ENCODE results near the gene FNBP1L.
"Not testable (repeated sequence)": the region's sequence is repeated elsewhere in the genome, so short reads cannot be mapped to it uniquely, and the experiment has no call there.

Gene FNBP1L

DNA sequence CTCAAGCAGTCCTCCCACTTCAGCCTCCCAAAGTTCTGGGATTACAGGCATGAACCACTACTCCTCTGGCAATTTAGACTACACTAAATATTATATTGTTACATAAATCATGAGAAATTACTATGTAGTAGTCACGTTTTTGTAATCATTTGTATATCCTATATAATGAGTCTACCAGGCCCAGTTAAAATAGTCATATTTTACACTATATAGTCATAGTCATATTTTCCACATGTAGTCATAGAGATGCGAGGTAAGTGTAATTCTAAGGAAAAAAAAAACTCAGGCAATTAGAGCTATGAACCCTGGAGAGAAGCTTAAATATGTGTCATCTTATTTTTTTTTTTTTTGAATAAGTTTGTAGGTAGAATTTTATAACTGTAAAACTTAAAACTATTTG lies 90.0 kb downstream of the FNBP1L start:
- H3K36me3 ChIP-seq (ENCODE audit: insufficient read depth, low read depth, low read length) = peaks cover 60% of the 10 kb centered on the region
- no peak overlapping the region for H3K9ac ChIP-seq (ENCODE audit: low read depth, low read length)
- H3K4me1 ChIP-seq (ENCODE audit: insufficient read depth, low read length) = peaks cover 3% of the 10 kb centered on the region; the same call in 1 of the 2 replicates
- H3K4me3 ChIP-seq (ENCODE audit: low read length) = no peak overlapping the region
- H3K27me3 ChIP-seq (ENCODE audit: insufficient read depth, low read length) = no peaks in the 10 kb centered on the region
- no peak overlapping the region for H3K27ac ChIP-seq (ENCODE audit: low read length)
- no peaks in the 10 kb centered on the region for H3K9me3 ChIP-seq (ENCODE audit: insufficient read depth, low read depth, low read length)

DNA sequence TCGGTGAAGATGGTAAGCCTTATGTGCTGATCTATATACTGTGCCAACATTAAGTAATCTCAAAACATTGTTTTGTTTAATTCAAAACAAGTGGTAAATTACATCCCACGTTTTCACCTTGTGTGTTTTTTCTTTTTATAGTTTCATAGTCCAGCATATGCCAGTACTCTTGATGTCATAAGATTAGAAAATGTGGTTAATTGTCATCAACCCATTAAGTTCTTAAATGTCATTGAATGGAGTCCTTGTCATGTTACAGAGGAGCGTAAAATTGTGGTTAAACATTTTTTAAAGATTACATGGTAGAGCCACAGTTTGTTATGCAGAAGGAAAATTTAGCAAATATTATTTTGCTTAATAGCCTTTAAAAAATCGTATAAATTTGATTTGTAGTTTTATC lies 93.1 kb downstream of the FNBP1L start:
- no peaks in the 10 kb centered on the region for H3K9me3 ChIP-seq (ENCODE audit: insufficient read depth, low read depth, low read length)
- H3K36me3 ChIP-seq (ENCODE audit: insufficient read depth, low read depth, low read length) = peaks cover 63% of the 10 kb centered on the region
- H3K4me1 ChIP-seq (ENCODE audit: insufficient read depth, low read length) = peaks cover 3% of the 10 kb centered on the region; the same call in 1 of the 2 replicates
- H3K4me3 ChIP-seq (ENCODE audit: low read length) = no peak overlapping the region
- no peak overlapping the region for H3K27ac ChIP-seq (ENCODE audit: low read length)
- H3K27me3 ChIP-seq (ENCODE audit: insufficient read depth, low read length) = no peaks in the 10 kb centered on the region
- H3K9ac ChIP-seq (ENCODE audit: low read depth, low read length) = no peak overlapping the region

GRCh38 chr1:93542398-93542797 lies 94.5 kb downstream of the FNBP1L start:
- Histone ChIP-seq H3K36me3 (ENCODE audit: insufficient read depth, low read depth, low read length) (peaks cover 63% of the 10 kb centered on the region), H3K4me3 (ENCODE audit: low read length) (no peak overlapping the region), H3K27ac (ENCODE audit: low read length) (no peak overlapping the region), H3K27me3 (ENCODE audit: insufficient read depth, low read length) (no peaks in the 10 kb centered on the region), H3K9me3 (ENCODE audit: insufficient read depth, low read depth, low read length) (no peaks in the 10 kb centered on the region), H3K9ac (ENCODE audit: low read depth, low read length) (no peak overlapping the region), H3K4me1 (ENCODE audit: insufficient read depth, low read length) (peaks cover 3% of the 10 kb centered on the region; the same call in 1 of the 2 replicates)

DNA sequence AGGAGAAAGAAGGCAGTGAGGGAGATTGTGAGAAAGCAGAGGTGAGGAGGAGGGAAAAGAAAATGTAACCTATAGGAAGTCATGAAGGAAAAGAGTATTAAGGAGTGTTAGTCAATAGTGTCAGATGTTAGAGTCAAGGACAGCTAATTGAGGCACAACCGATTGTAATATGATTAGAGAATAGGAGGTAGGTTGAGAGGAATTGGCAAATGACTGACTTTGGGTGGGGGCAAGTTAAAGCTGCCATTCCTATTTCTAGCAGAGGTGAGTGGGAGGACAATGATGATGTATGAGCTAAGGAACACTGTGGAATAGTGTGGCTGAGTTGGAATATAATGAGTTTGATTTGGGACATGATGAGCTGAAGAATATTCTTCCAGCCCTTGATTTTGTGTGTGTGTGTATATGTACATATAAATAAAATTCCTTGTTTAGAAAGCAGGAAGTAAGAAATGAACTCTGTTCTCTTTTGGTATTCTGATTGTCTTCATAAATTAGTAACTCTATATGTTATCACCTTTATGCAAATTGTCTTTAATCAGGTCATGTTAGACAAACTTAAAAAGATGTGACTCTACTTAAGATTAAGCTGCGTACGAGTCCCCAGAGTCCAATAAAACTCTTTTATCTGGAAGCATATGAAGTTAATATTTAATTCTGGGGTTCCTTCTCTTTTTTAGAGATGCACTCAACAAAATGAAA lies 98.4 kb downstream of the FNBP1L start:
- Histone ChIP-seq H3K27ac (ENCODE audit: low read length) (no peak overlapping the region), H3K27me3 (ENCODE audit: insufficient read depth, low read length) (no peaks in the 10 kb centered on the region), H3K9me3 (ENCODE audit: insufficient read depth, low read depth, low read length) (no peaks in the 10 kb centered on the region), H3K36me3 (ENCODE audit: insufficient read depth, low read depth, low read length) (peaks cover 82% of the 10 kb centered on the region), H3K4me3 (ENCODE audit: low read length) (no peak overlapping the region), H3K9ac (ENCODE audit: low read depth, low read length) (no peak overlapping the region), H3K4me1 (ENCODE audit: insufficient read depth, low read length) (no peaks in the 10 kb centered on the region)

DNA sequence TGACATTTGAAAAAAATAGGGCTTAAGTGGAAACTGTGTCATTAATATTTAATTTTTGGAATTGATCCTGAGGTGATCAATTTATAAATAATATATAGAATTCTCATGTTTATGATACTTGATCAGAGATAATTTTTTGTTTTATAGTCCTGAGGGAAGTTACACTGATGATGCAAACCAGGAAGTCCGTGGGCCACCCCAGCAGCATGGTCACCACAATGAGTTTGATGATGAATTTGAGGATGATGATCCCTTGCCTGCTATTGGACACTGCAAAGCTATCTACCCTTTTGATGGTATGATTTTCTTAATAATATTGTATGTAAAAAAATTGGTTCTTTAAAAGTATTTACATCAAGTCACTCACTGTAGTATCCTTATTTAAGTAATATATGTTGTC lies 101.2 kb downstream of the FNBP1L start:
- H3K9me3 ChIP-seq (ENCODE audit: insufficient read depth, low read depth, low read length) = no peaks in the 10 kb centered on the region
- no peaks in the 10 kb centered on the region for H3K27me3 ChIP-seq (ENCODE audit: insufficient read depth, low read length)
- peaks cover 100% of the 10 kb centered on the region for H3K36me3 ChIP-seq (ENCODE audit: insufficient read depth, low read depth, low read length)
- peaks cover 21% of the 10 kb centered on the region for H3K4me1 ChIP-seq (ENCODE audit: insufficient read depth, low read length)
- no peak overlapping the region for H3K4me3 ChIP-seq (ENCODE audit: low read length)
- H3K27ac ChIP-seq (ENCODE audit: low read length) = no peak overlapping the region
- no peak overlapping the region for H3K9ac ChIP-seq (ENCODE audit: low read depth, low read length)

GRCh38 chr1:93549811-93550210 lies 101.9 kb downstream of the FNBP1L start:
- peaks cover 21% of the 10 kb centered on the region for H3K4me1 ChIP-seq (ENCODE audit: insufficient read depth, low read length)
- H3K27ac ChIP-seq (ENCODE audit: low read length) = no peak overlapping the region
- H3K9me3 ChIP-seq (ENCODE audit: insufficient read depth, low read depth, low read length) = no peaks in the 10 kb centered on the region
- H3K4me3 ChIP-seq (ENCODE audit: low read length) = no peak overlapping the region
- H3K9ac ChIP-seq (ENCODE audit: low read depth, low read length) = no peak overlapping the region
- H3K36me3 ChIP-seq (ENCODE audit: insufficient read depth, low read depth, low read length) = peaks cover 100% of the 10 kb centered on the region
- H3K27me3 ChIP-seq (ENCODE audit: insufficient read depth, low read length) = no peaks in the 10 kb centered on the region

DNA sequence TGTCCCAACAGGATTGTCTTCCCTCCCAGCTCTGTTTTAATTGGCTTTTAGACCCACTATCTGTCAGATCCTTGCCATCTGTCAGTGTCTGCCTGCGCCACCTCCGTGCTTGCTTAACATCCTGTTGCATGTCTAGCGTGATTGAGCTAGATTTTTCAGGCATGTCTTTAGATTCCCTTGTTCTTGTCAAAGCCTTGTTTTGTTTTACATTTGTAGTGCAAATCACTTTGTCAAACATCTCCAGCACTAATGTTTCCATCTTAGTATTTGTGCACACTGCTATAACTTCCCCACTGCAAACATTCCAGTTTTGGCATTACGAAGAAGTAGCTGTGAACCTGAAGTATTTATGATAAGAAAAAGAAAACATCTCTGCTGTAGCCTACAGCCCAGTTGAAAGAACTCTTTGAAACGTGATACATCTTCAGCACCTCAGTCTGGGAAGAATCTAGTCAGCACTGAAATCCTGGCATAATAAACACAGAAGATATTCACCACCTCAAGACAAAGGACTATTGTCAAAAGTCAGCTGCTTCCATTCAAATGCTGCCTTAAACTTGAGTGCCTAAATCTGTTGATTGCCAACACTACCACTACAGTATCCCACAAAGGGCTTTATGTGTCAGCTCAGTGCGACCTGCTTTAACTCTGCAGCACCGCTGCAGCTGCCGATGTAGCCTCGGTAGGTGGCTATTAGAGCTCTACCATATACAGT lies 105.0 kb downstream of the FNBP1L start:
- Histone ChIP-seq H3K4me1 (ENCODE audit: insufficient read depth, low read length) (peaks cover 21% of the 10 kb centered on the region), H3K27me3 (ENCODE audit: insufficient read depth, low read length) (no peaks in the 10 kb centered on the region), H3K9me3 (ENCODE audit: insufficient read depth, low read depth, low read length) (no peaks in the 10 kb centered on the region), H3K27ac (ENCODE audit: low read length) (no peak overlapping the region), H3K36me3 (ENCODE audit: insufficient read depth, low read depth, low read length) (peaks cover 75% of the 10 kb centered on the region), H3K9ac (ENCODE audit: low read depth, low read length) (no peak overlapping the region), H3K4me3 (ENCODE audit: low read length) (peak overlapping the region; percentile 16)

DNA sequence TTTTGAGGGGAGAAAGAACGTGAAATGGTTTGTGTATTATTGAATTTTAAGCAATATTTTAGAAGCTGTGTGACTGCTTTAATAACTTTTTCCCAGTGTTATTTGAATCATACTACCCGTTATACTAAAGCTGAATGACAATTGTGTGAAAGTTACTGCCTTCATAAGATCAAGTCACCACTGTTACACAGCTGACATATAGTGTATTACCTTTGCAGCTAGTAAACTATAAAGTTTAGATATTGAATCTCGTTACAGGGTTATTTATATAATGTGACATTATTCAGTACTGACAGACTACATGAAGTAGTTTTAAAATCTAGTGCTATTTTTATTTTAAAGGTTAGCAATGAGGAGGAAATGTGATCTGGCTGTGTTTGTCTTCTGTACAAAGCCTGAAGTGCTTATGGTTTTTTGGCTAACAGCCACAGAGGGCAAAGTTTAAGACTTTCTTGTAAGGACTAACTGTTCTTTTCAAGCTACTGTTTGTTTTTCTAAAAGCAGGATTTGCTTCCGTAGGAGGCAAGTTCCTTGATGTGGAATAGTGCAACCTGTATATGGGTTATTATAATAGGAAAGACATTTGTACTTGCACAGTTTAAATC lies 106.1 kb downstream of the FNBP1L start:
- not testable (repeated sequence) for H3K9ac ChIP-seq (ENCODE audit: low read depth, low read length); H3K27ac ChIP-seq (ENCODE audit: low read length); H3K4me3 ChIP-seq (ENCODE audit: low read length); H3K27me3 ChIP-seq (ENCODE audit: insufficient read depth, low read length); H3K9me3 ChIP-seq (ENCODE audit: insufficient read depth, low read depth, low read length)
- H3K4me1 ChIP-seq (ENCODE audit: insufficient read depth, low read length) = peaks cover 21% of the 10 kb centered on the region
- peaks cover 64% of the 10 kb centered on the region for H3K36me3 ChIP-seq (ENCODE audit: insufficient read depth, low read depth, low read length)

- peaks cover 61% of the 10 kb centered on the region for H3K36me3 ChIP-seq (ENCODE audit: insufficient read depth, low read depth, low read length)
These were observed 107.3 kb downstream of the FNBP1L start for GRCh38 chr1:93554883-93555872.

GRCh38 chr1:93556291-93556690 lies 108.4 kb downstream of the FNBP1L start:
- no peak overlapping the region for H3K27ac ChIP-seq (ENCODE audit: low read length)
- H3K36me3 ChIP-seq (ENCODE audit: insufficient read depth, low read depth, low read length) = peaks cover 61% of the 10 kb centered on the region
- peaks cover 21% of the 10 kb centered on the region for H3K4me1 ChIP-seq (ENCODE audit: insufficient read depth, low read length)

More at GRCh38 chr1:93554883-93555872, 107.3 kb downstream of the FNBP1L start:
- Histone ChIP-seq H3K9me3 (ENCODE audit: insufficient read depth, low read depth, low read length) (no peaks in the 10 kb centered on the region), H3K9ac (ENCODE audit: low read depth, low read length) (no peak overlapping the region), H3K4me1 (ENCODE audit: insufficient read depth, low read length) (peaks cover 21% of the 10 kb centered on the region), H3K27ac (ENCODE audit: low read length) (no peak overlapping the region), H3K4me3 (ENCODE audit: low read length) (no peak overlapping the region), H3K27me3 (ENCODE audit: insufficient read depth, low read length) (no peaks in the 10 kb centered on the region)

DNA sequence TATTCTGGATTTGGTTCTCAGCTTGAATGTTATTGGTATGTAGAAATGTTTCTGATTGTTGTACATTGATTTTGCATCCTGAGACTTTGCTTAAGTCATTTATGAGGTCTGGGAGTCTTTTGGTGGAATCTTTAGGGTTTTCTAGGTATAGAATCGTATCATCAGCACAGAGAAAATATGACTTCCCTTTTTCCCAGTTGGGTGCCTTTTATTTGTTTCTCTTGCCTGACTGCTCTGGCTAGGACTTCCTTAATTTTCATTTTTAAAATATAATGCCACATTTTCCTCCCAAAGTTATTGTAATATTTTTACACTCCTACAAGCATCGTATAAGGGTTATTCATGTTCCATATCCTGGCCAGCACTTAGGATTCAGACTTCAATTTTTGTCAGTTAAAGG lies 111.1 kb downstream of the FNBP1L start:
- H3K4me3 ChIP-seq (ENCODE audit: low read length) = no peak overlapping the region
- no peak overlapping the region for H3K27ac ChIP-seq (ENCODE audit: low read length)
- H3K36me3 ChIP-seq (ENCODE audit: insufficient read depth, low read depth, low read length) = peaks cover 56% of the 10 kb centered on the region
- no peaks in the 10 kb centered on the region for H3K9me3 ChIP-seq (ENCODE audit: insufficient read depth, low read depth, low read length)
- H3K27me3 ChIP-seq (ENCODE audit: insufficient read depth, low read length) = no peaks in the 10 kb centered on the region
- no peak overlapping the region for H3K9ac ChIP-seq (ENCODE audit: low read depth, low read length)
- no peaks in the 10 kb centered on the region; the same call in 1 of the 2 replicates for H3K4me1 ChIP-seq (ENCODE audit: insufficient read depth, low read length)

More at GRCh38 chr1:93556291-93556690, 108.4 kb downstream of the FNBP1L start:
- no peak overlapping the region for H3K9ac ChIP-seq (ENCODE audit: low read depth, low read length)
- H3K4me3 ChIP-seq (ENCODE audit: low read length) = no peak overlapping the region
- no peaks in the 10 kb centered on the region for H3K27me3 ChIP-seq (ENCODE audit: insufficient read depth, low read length)
- no peaks in the 10 kb centered on the region for H3K9me3 ChIP-seq (ENCODE audit: insufficient read depth, low read depth, low read length)

Data from iPS-20b (cell line).